Naive thymus-derived CD8-positive, alpha-beta T cell (primary cell): ENCODE results near the gene CTNNA2. TPM values are rescaled to one million over a fixed set of nuclear protein-coding genes. Genes with fewer than 3 reads are reported as not detected.
A peak's percentile ranks its signal among the peaks of the same experiment; 100 is the strongest.

Source experiments
- ATAC-seq, 2 donors: fragments of 150-1000 bp; cut with Tn5 transposase in 1 of 2; sonication (Bioruptor Pico), chemical (Tn5 transposase) in 1 of 2; 1 replicate in 1 of 2; 2 replicates in 1 of 2; pipeline ENCODE4 v1.10.0; 2021; ENCODE audit warnings: mild to moderate bottlenecking in 2 of 2, moderate library complexity in 2 of 2
- POLR2A ChIA-PET: fragments of 350-600 bp; sonication (Branson Sonifier 250); formaldehyde crosslinking; loops from one replicate; lab custom pipeline; 2021; ENCODE audit warnings: antibody characterized with exemption; lab: Charles Lee
- DNase-seq, 10 donors: peaks; one replicate each; pipeline versions ENCODE4 v3.0.0 to v3.0.0-alpha.2; 2020 to 2022
- H3K27ac Mint-ChIP-seq, 10 donors: one replicate each; pipeline ENCODE4 v1.8.0; 2020 to 2022; ENCODE audit warnings: mild to moderate bottlenecking in 10 of 10, mixed read lengths in 10 of 10, moderate library complexity in 4 of 10, inconsistent platforms in 1 of 10
- H3K27me3 Mint-ChIP-seq, 5 donors: one replicate each; pipeline ENCODE4 v1.8.0; 2021 to 2022; ENCODE audit warnings: mixed read lengths in 5 of 5
- H3K36me3 Mint-ChIP-seq, 3 donors: one replicate each; pipeline ENCODE4 v1.8.0; 2020 to 2022; ENCODE audit warnings: mixed read lengths in 3 of 3, mild to moderate bottlenecking in 2 of 3, inconsistent platforms in 1 of 3
- H3K4me1 Mint-ChIP-seq, 4 donors: one replicate each; pipeline ENCODE4 v1.8.0; 2021 to 2022; ENCODE audit warnings: mixed read lengths in 4 of 4
- H3K4me3 Mint-ChIP-seq, 10 donors: one replicate each; pipeline ENCODE4 v1.8.0; 2020 to 2022; ENCODE audit warnings: mild to moderate bottlenecking in 10 of 10, mixed read lengths in 10 of 10, moderate library complexity in 6 of 10, inconsistent platforms in 1 of 10
- H3K9me3 Mint-ChIP-seq, 9 donors: one replicate each; pipeline ENCODE4 v1.8.0; 2020 to 2022; ENCODE audit warnings: mixed read lengths in 9 of 9, mild to moderate bottlenecking in 3 of 9, inconsistent platforms in 1 of 9, moderate library complexity in 1 of 9
- polyA plus RNA-seq, 3 donors: library from polyadenylated mRNA; unstranded; fragments of 300-500 nt; fragmentation: Illumina TruSeq; gene quantifications; one replicate each; pipeline ENCODE4 v1.2.3, GENCODE V29; 2021
- total RNA-seq, 8 experiments: library from RNA in 2 of 8; stranded (reverse) in 2 of 8; gene quantifications; one replicate each; pipeline ENCODE4 v1.2.3 and lab custom pipeline; 2021 to 2026

CTNNA2 gene
- total and polyA plus RNA-seq, 5 experiments from 2014 or later, result not detected

- Mint-ChIP-seq H3K9me3 (peaks cover 0 to 18% (median 2%) of the 10 kb centered on the region in 9 donors), H3K4me3 (no peak overlapping the region), H3K4me1 (no peaks in the 10 kb centered on the region), H3K27me3 (no peaks in the 10 kb centered on the region), H3K27ac (no peak overlapping the region), H3K36me3 (no peaks in the 10 kb centered on the region)
- ATAC-seq (no peak), DNase-seq (no peak)
- POLR2A ChIA-PET, result no interaction called here
Measured at GRCh38 chr2:80257450-80257849, 744.6 kb downstream of the CTNNA2 start.

- Mint-ChIP-seq H3K9me3 (peaks cover 0 to 16% (median 2%) of the 10 kb centered on the region in 9 donors), H3K36me3 (no peaks in the 10 kb centered on the region), H3K27ac (no peak overlapping the region), H3K27me3 (no peaks in the 10 kb centered on the region), H3K4me3 (no peak overlapping the region), H3K4me1 (no peaks in the 10 kb centered on the region)
- ATAC-seq (no peak), DNase-seq (no peak)
- POLR2A ChIA-PET, result no interaction called here
Measured at GRCh38 chr2:80258341-80258740, 745.5 kb downstream of the CTNNA2 start.

GRCh38 chr2:80258793-80259192 lies 745.9 kb downstream of the CTNNA2 start:
- Mint-ChIP-seq H3K27ac (no peak overlapping the region), H3K4me1 (no peaks in the 10 kb centered on the region), H3K9me3 (peaks cover 0 to 12% (median 0%) of the 10 kb centered on the region in 9 donors), H3K36me3 (no peaks in the 10 kb centered on the region), H3K27me3 (no peaks in the 10 kb centered on the region), H3K4me3 (no peak overlapping the region)
- POLR2A ChIA-PET, result no interaction called here
- ATAC-seq (no peak), DNase-seq (no peak)

- H3K4me3 Mint-ChIP-seq, result no peak overlapping the region
- no peak for DNase-seq
- no peaks in the 10 kb centered on the region for H3K36me3 Mint-ChIP-seq
- no peak for ATAC-seq
- no peak overlapping the region for H3K27ac Mint-ChIP-seq
- POLR2A ChIA-PET, result no interaction called here
- H3K27me3 Mint-ChIP-seq, result no peaks in the 10 kb centered on the region
- H3K4me1 Mint-ChIP-seq, result no peaks in the 10 kb centered on the region
- peaks cover 0 to 12% (median 0%) of the 10 kb centered on the region in 9 donors for H3K9me3 Mint-ChIP-seq
Measured at GRCh38 chr2:80259292-80259691, 746.4 kb downstream of the CTNNA2 start.

GRCh38 chr2:80266231-80266630 lies 753.4 kb downstream of the CTNNA2 start:
- Mint-ChIP-seq H3K4me1 (no peaks in the 10 kb centered on the region), H3K9me3 (peaks cover 2 to 20% (median 7%) of the 10 kb centered on the region in 9 donors), H3K4me3 (no peak overlapping the region), H3K27ac (no peak overlapping the region), H3K36me3 (no peaks in the 10 kb centered on the region), H3K27me3 (peaks cover 0 to 8% (median 0%) of the 10 kb centered on the region in 5 donors)
- DNase-seq, result no peak
- no peak for ATAC-seq
- POLR2A ChIA-PET, result no interaction called here

GRCh38 chr2:80269806-80270205 lies 757.0 kb downstream of the CTNNA2 start:
- Mint-ChIP-seq H3K36me3 (no peaks in the 10 kb centered on the region), H3K4me3 (no peak overlapping the region), H3K27ac (no peak overlapping the region), H3K4me1 (no peaks in the 10 kb centered on the region), H3K27me3 (peaks cover 0 to 15% (median 0%) of the 10 kb centered on the region in 5 donors), H3K9me3 (peaks cover 3 to 25% (median 11%) of the 10 kb centered on the region in 9 donors)
- POLR2A ChIA-PET, result no interaction called here
- DNase-seq, result no peak
- ATAC-seq, result no peak

GRCh38 chr2:80280598-80280997 lies 767.7 kb downstream of the CTNNA2 start:
- ATAC-seq, result no peak
- H3K4me3 Mint-ChIP-seq, result no peak overlapping the region
- H3K27ac Mint-ChIP-seq, result no peak overlapping the region
- POLR2A ChIA-PET, result no interaction called here
- no peak for DNase-seq
- H3K9me3 Mint-ChIP-seq, result peaks cover 2 to 31% (median 6%) of the 10 kb centered on the region in 9 donors
- peaks cover 0 to 3% (median 0%) of the 10 kb centered on the region in 3 donors for H3K36me3 Mint-ChIP-seq
- no peaks in the 10 kb centered on the region for H3K27me3 Mint-ChIP-seq
- no peaks in the 10 kb centered on the region for H3K4me1 Mint-ChIP-seq

GRCh38 chr2:80281049-80281448 lies 768.2 kb downstream of the CTNNA2 start:
- no peak overlapping the region for H3K27ac Mint-ChIP-seq
- DNase-seq (no peak), ATAC-seq (no peak)
- POLR2A ChIA-PET, result no interaction called here
- H3K4me1 Mint-ChIP-seq, result no peaks in the 10 kb centered on the region
- no peaks in the 10 kb centered on the region for H3K27me3 Mint-ChIP-seq
- H3K36me3 Mint-ChIP-seq, result peaks cover 0 to 3% (median 0%) of the 10 kb centered on the region in 3 donors
- no peak overlapping the region for H3K4me3 Mint-ChIP-seq
- H3K9me3 Mint-ChIP-seq, result peaks cover under 1 to 32% (median 6%) of the 10 kb centered on the region in 9 donors

GRCh38 chr2:80288576-80288975 lies 775.7 kb downstream of the CTNNA2 start:
- Mint-ChIP-seq H3K27me3 (no peaks in the 10 kb centered on the region), H3K9me3 (peaks cover 0 to 42% (median 7%) of the 10 kb centered on the region in 9 donors), H3K27ac (no peak overlapping the region), H3K4me3 (no peak overlapping the region), H3K36me3 (peaks cover 0 to 5% (median 0%) of the 10 kb centered on the region in 3 donors), H3K4me1 (no peaks in the 10 kb centered on the region)
- no peak for ATAC-seq
- POLR2A ChIA-PET, result no interaction called here
- no peak for DNase-seq

- Mint-ChIP-seq H3K4me1 (no peaks in the 10 kb centered on the region), H3K27ac (no peak overlapping the region), H3K36me3 (peaks cover 0 to 3% (median 0%) of the 10 kb centered on the region in 3 donors), H3K4me3 (no peak overlapping the region), H3K27me3 (peaks cover 0 to 9% (median 2%) of the 10 kb centered on the region in 5 donors), H3K9me3 (peaks cover 0 to 38% (median 6%) of the 10 kb centered on the region in 9 donors)
- POLR2A ChIA-PET, result no interaction called here
- no peak for ATAC-seq
- no peak for DNase-seq
Measured at GRCh38 chr2:80291656-80292055, 778.8 kb downstream of the CTNNA2 start.

- no peak overlapping the region for H3K27ac Mint-ChIP-seq
- no peaks in the 10 kb centered on the region for H3K4me1 Mint-ChIP-seq
- H3K9me3 Mint-ChIP-seq, result peaks cover 0 to 32% (median 4%) of the 10 kb centered on the region in 9 donors
- DNase-seq (no peak), ATAC-seq (no peak)
- no peak overlapping the region for H3K4me3 Mint-ChIP-seq
- H3K36me3 Mint-ChIP-seq, result no peaks in the 10 kb centered on the region
- POLR2A ChIA-PET, result no interaction called here
- peaks cover 0 to 9% (median 3%) of the 10 kb centered on the region in 5 donors for H3K27me3 Mint-ChIP-seq
Measured at GRCh38 chr2:80292474-80292873, 779.6 kb downstream of the CTNNA2 start.

GRCh38 chr2:80293039-80293438 lies 780.2 kb downstream of the CTNNA2 start:
- DNase-seq (no peak), ATAC-seq (no peak)
- H3K27me3 Mint-ChIP-seq, result peaks cover 0 to 9% (median 3%) of the 10 kb centered on the region in 5 donors
- H3K36me3 Mint-ChIP-seq, result no peaks in the 10 kb centered on the region
- POLR2A ChIA-PET, result no interaction called here
- no peaks in the 10 kb centered on the region for H3K4me1 Mint-ChIP-seq
- H3K27ac Mint-ChIP-seq, result no peak overlapping the region
- H3K4me3 Mint-ChIP-seq, result no peak overlapping the region
- peaks cover 0 to 32% (median 4%) of the 10 kb centered on the region in 9 donors for H3K9me3 Mint-ChIP-seq

- no peak for ATAC-seq
- H3K36me3 Mint-ChIP-seq, result peaks cover 0 to 4% (median 0%) of the 10 kb centered on the region in 3 donors
- H3K4me1 Mint-ChIP-seq, result peaks cover 0 to 2% (median 0%) of the 10 kb centered on the region in 4 donors
- H3K4me3 Mint-ChIP-seq, result no peak overlapping the region
- POLR2A ChIA-PET, result no interaction called here
- H3K9me3 Mint-ChIP-seq, result peaks cover 0 to 16% (median 0%) of the 10 kb centered on the region in 9 donors
- H3K27me3 Mint-ChIP-seq, result peaks cover 21 to 45% (median 34%) of the 10 kb centered on the region in 5 donors
- no peak for DNase-seq
- no peak overlapping the region for H3K27ac Mint-ChIP-seq
Measured at GRCh38 chr2:80298954-80299353, 786.1 kb downstream of the CTNNA2 start.

- H3K9me3 Mint-ChIP-seq, result peaks cover 0 to 16% (median 0%) of the 10 kb centered on the region in 9 donors
- H3K27me3 Mint-ChIP-seq, result peaks cover 21 to 51% (median 36%) of the 10 kb centered on the region in 5 donors
- H3K4me1 Mint-ChIP-seq, result peaks cover 0 to 2% (median 0%) of the 10 kb centered on the region in 4 donors
- POLR2A ChIA-PET, result no interaction called here
- peaks cover 0 to 4% (median 0%) of the 10 kb centered on the region in 3 donors for H3K36me3 Mint-ChIP-seq
- H3K27ac Mint-ChIP-seq, result no peak overlapping the region
- DNase-seq (no peak), ATAC-seq (no peak)
- H3K4me3 Mint-ChIP-seq, result peak overlapping the region in 1 of 10 donors; percentile 8
Measured at GRCh38 chr2:80299661-80300060, 786.8 kb downstream of the CTNNA2 start.
